ENCODE measurements around the gene EXOSC9. TPM values are rescaled to one million over a fixed set of nuclear protein-coding genes. Genes with fewer than 3 reads are reported as not detected.

EXOSC9 gene
- total and polyA plus RNA-seq, 10 of the 15 experiments (the other 5 are each of a cell fraction or from before 2014, with no cell fraction given) = 49.0 to 131 (median 85.4) TPM

- TF ChIP-seq CUX1 (IDR thresholded peaks at IDR 0.05; ENCODE audit: insufficient replicate concordance, low read depth, low read length) (no peak), SREBF1 (IDR thresholded peaks at IDR 0.05; ENCODE audit: low read length) (no peak), FOXM1 (IDR thresholded peaks at IDR 0.05; ENCODE audit: low read depth, low read length) (no peak), CEBPB (IDR thresholded peaks at IDR 0.05; ENCODE audit: borderline replicate concordance in 1 of 2, low read depth in 2 of 2, low read length in 2 of 2) (no peak), EZH2 (IDR thresholded peaks at IDR 0.05; ENCODE audit: borderline replicate concordance, control insufficient read depth, low read depth, low read length) (no peak), PML (IDR thresholded peaks at IDR 0.05; ENCODE audit: low read length) (no peak), NR2C1 (IDR thresholded peaks at IDR 0.05) (no peak), ZBTB4 (CRISPR knock-in tag; IDR thresholded peaks at IDR 0.05) (no peak), NFIC (IDR thresholded peaks at IDR 0.05; ENCODE audit: low read depth, low read length) (no peak)
These were observed 18.3 kb downstream of the EXOSC9 start (continued) for GRCh38 chr4:121819216-121819965.

All from GM12878 (cell line).